ENCODE results near the gene LRRC3.

DNA sequence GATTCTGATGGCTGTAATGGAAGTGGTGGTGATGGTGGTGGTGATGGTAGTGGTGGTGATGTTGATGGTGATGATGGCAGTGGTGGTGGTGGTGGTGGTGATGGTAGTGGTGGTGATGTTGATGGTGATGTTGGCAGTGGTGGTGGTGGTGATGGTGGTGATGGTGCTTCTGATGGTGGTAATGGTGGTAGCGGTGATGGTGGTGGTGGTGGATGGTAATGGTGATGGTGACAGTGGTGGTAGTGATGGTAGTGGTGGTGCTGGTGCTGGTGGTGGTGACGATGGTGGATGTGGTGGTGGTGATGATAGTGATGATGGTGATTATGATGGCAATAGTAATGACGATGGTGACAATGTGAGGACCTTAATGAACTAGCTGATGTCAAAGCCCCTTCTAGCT lies 35.6 kb upstream of the LRRC3 start:
- no peak for TF ChIP-seq CTCF (IDR thresholded peaks at IDR 0.05)
- TF ChIP-seq POLR2A (IDR thresholded peaks at IDR 0.05) = no peak

Measured in prostate gland (tissue), 2 donors.